Measurements from ENCODE around the gene TMC1.
"Not testable (repeated sequence)": the region's sequence is repeated elsewhere in the genome, so short reads cannot be mapped to it uniquely, and the experiment has no call there.

TMC1 gene

DNA sequence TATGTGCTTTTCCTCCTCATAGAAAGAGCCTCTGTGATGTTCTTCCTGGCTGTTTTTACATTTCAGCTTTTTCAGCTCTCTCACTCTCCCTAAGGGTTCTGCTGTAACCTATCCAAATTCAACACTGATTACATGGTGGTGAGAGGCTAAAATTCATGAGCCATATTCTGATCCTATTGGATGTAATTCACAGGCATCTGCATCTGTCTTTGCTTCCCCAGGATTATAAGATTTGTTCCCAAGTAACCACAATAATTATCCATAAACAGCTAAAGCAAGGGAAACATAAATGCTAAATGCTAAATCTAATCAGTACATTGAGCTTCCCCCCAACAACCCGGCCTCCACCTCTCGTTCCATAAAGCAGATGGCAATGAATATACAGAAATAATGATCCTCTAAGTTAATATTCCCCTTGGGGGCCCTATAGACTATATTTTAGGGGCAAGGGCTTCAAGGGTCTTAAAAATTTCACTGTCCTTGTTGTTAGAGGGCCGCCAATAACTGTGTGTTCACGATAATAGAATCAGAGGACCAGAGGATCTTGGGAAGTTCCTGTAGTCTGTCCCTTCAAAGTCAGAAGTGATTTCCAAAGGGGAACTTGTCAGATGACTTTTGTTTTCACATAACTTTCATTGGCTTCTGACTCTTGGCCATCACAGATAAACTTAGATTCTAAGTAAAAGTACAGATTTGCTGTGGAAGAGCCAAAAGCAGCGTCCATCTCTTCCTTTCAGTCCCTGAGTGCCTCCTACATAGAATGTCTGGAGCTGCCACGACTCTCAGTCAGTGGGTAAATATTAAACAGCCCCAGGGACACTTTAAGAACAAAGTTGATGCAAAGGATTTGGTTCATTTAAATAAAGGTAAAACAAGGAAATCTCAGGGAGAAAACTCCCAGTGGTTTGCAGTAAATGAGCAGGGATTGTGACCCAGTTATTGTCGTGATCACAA, 305.9 kb downstream of the TMC1 start:
- intact Hi-C loops (cut with DNase I) = loop anchor here (10.0 kb wide), 1 partner anchor 792 kb away; no protein-coding TSS in a partner anchor
- no peak for DNase-seq

DNA sequence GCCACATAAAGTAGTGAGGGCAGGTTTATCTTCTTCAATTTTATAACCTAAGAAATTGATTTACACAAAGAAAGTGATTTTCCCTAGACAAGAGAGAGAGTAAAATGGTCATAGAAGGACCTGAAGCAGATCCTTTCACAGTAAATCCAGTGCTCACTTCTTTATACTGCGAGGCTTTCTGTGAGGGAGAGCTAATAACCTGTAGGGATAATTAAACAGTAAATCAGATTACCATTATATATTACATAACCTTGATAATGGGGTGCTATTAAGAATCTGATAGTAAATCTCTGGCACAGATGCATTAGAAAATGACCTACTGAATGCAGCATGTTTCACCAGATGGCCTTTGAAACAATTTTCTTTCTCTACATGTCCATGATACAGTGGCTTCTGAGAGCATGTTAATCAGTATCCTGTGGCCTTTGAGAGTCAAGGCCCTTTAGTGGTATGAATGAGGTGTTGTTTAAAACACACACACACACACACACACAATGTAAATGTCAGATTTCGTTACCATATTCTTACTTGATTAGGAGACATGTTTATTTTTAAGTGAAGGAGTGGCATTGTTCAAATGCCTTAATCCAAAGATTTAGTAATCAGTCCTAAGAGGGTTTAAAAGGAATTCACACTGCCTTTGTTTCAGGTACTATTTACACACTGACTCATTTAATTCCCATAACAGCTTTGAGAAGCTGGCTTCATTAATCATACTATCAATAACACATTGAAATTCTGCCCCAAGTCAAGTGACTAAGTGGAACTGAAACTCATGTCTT, 306.7 kb downstream of the TMC1 start:
- intact Hi-C loops (cut with DNase I) = loop anchor here (10.0 kb wide), 1 partner anchor 793 kb away; no protein-coding TSS in a partner anchor

DNA sequence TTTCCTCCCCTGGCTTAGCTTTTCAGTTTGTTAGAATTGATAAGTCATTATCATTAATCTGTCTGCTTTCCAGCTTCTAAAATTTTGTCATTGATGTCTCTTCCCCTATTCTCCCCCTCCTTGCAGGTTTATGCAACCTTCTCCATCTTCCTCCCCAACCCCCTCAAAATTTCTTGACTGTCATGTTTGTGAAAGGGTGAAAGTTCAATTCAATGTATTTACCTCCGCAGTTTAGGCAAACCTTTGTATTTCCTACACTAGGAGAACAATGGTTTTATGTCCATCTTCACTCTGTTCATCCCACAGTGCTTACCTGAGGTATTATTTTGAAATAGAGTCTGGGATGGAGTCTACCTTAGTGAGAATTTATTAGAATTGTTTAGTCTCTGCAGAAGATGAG, 313.6 kb downstream of the TMC1 start:
- intact Hi-C loops (cut with DNase I) = no loop called here
- DNase-seq = no peak

More for the DNA sequence above, 306.7 kb downstream of the TMC1 start:
- no peak for DNase-seq

DNA sequence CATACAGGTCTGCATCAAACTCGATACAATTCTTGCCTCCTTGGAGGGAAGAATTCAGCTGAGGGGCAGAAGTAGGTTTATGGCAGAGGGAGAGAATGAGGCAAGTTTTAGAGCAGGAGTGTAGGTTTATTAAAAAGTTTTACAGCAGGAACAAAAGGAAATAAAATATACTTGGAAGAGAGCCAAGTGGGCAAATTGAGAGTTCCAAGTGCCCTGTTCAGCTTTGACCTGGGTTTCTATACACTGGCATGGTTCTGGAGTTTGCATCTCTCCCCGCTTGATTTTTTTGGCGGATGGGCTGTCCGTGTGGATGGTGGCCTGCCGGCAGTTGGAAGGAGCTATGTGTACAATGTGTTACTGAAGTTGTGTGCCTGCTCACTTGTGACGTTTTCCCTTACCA, 315.4 kb downstream of the TMC1 start:
- intact Hi-C loops (cut with DNase I) = no loop called here

GRCh38 chr9:72839085-72839484, 317.7 kb downstream of the TMC1 start:
- intact Hi-C loops (cut with DNase I) = no loop called here

More for the DNA sequence above, 315.4 kb downstream of the TMC1 start:
- DNase-seq = no peak

GRCh38 chr9:72843520-72844439, 322.4 kb downstream of the TMC1 start:
- intact Hi-C loops (cut with DNase I) = no loop called here
- DNase-seq = no peak

More at GRCh38 chr9:72839085-72839484, 317.7 kb downstream of the TMC1 start:
- no peak for DNase-seq

GRCh38 chr9:72844440-72844768, 323.0 kb downstream of the TMC1 start:
- DNase-seq = no peak
- intact Hi-C loops (cut with DNase I) = no loop called here

DNA sequence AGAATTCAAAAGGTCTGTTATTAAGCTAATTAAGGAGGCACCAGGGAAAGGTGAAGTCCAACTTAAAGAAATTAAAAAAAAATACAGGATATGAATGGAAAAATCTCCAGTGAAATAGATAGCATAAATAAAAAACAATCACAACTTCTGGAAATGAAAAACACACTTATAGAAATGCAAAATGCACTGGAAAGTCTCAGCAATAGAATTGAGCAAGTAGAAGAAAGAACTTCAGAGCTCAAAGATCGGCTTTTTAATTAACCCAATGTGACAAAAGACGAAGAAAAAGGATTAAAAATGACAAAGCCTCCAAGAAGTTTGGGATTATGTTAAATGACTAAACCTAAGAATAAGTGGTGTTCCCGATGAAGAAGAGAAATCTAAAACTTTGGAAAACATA, 323.6 kb downstream of the TMC1 start:
- DNase-seq; intact Hi-C loops (cut with DNase I): not testable (repeated sequence)

DNA sequence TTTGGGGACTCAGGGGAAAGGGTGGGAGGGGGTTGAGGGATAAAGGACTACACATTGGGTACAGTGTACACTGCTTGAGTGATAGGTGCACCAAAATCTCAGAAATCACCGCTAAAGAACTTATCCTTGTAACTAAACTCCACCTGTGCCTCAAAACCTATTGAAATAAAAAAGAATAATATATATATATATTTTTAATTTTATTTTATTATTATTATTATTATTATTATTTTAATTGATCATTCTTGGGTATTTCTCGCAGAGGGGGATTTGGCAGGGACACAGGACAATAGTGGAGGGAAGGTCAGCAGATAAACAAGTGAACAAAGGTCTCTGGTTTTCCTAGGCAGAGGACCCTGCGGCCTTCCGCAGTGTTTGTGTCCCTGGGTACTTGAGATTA, 328.8 kb downstream of the TMC1 start:
- intact Hi-C loops (cut with DNase I); DNase-seq: not testable (repeated sequence)

- intact Hi-C loops (cut with DNase I) = no loop called here
- DNase-seq = no peak
Observed at GRCh38 chr9:72855321-72855720, 333.9 kb downstream of the TMC1 start.

- no peak for DNase-seq
- intact Hi-C loops (cut with DNase I) = no loop called here
Observed at GRCh38 chr9:72855890-72856523, 334.6 kb downstream of the TMC1 start.

GRCh38 chr9:72856972-72857623, 335.7 kb downstream of the TMC1 start:
- intact Hi-C loops (cut with DNase I) = no loop called here
- peak in 19 of 42 donors; percentile 7 to 75 (median 47) for DNase-seq

DNA sequence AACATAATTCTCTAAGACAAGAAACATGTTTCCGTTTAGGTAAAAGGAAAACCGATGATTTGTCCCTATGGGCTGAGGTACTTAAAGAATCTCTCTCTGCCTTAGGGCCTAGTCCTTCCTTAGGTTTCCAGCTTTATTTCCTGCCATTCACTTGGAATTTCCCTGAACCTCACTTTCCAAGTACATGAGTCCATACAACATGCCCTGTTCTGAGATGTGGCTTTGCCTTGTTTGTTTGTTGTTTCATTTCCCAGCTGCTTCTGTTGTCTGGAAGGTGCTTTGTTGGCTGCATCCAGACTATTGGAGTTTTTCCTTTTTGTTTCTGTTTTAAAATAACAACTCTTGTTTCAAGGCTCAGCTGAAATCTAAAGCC, 336.2 kb downstream of the TMC1 start:
- intact Hi-C loops (cut with DNase I) = no loop called here
- DNase-seq = no peak

- intact Hi-C loops (cut with DNase I) = no loop called here
- DNase-seq = peak in 1 of 42 donors; percentile 5
Observed at GRCh38 chr9:72858089-72858912, 336.9 kb downstream of the TMC1 start.

DNA sequence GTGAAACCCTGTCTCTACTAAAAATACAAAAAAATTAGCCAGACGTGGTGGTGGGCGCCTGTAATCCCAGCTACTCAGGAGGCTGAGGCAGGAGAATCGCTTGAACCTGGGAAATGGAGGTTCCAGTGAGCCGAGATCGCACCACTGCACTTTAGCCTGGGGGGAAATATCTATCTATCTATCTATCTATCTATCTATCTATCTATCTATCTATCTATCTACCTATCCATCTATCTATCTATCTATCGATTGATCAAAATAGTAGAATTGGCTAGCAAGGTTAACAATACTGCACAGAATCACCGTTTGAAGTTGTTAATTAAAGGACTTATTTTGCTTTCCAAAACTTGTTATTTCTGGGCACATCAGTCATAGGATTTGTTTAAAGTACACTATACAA, 341.4 kb downstream of the TMC1 start:
- DNase-seq; intact Hi-C loops (cut with DNase I): not testable (repeated sequence)

DNA sequence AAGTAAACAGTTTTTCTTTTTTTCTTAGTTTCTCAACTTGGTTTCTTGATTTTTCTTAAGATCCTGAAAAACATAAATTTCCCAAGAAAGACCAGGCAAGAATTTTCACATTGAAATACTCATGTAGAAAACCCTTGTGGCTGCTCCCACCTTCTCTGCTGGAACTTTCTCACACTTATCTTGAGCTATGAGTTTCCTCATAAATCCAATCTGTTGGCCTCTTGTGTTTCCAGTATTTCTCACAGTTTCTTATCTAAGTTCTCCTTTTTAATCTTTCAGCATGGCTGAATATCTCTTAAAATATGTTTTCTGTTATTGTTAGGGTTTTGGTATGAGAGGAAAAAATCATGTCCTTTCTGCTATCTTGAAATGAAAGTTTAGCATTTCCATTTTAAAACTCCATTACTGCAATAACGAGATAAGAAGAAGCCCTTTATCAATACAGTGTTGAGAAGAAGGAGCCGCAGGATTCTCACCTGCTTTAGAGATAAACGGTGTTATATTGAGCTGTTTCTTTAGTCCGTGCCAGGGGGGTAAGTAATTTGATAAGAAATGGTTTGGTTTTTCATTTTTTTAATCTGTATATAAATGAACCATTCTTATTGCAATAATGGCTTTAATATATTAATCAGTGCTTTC, 342.2 kb downstream of the TMC1 start:
- intact Hi-C loops (cut with DNase I) = no loop called here
- DNase-seq = no peak

DNA sequence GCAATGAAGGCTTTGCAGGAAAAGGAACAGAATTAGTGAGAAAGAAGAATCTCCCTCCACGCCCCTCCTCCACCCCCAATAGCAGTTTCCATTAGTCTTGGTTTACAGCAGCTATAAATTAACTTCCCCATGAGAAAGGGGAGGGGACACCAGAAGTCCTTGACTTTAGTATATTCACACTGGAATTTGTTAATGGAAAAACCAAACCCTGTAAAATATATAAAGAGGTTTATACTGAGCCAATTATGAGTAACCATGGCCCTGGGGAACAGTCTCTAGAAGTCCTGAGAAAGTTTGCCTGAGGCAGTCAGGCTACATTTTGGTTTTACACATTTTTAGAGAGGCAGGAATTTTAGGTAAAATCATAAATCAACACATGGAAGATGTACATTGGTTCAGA, 342.9 kb downstream of the TMC1 start:
- intact Hi-C loops (cut with DNase I) = no loop called here
- no peak for DNase-seq

Data from head of caudate nucleus (tissue), 42 donors.